Spinal cord (tissue), 10 donors: ENCODE results near the gene RPS3A. TPM values are rescaled to one million over a fixed set of nuclear protein-coding genes. Genes with fewer than 3 reads are reported as not detected.
A peak's percentile ranks its signal among the peaks of the same experiment; 100 is the strongest.

Experiments
- DNase-seq, 6 donors: peaks; one replicate each; pipeline versions ENCODE4 v3.0.0 to v3.0.0-alpha.2; 2013 to 2015; ENCODE audit warnings: low spot score in 6 of 6, low read depth in 4 of 6
- H3K27ac ChIP-seq: one replicate; pipeline ENCODE4 v1.5.1; 2013; ENCODE audit warnings: low read depth, low read length, control low read depth
- H3K27me3 ChIP-seq: one replicate; pipeline ENCODE4 v1.6.1; 2013; ENCODE audit warnings: low read length; ENCODE audit not compliant: control insufficient read depth, insufficient read depth
- H3K36me3 ChIP-seq: one replicate; pipeline ENCODE4 v1.6.1; 2013; ENCODE audit warnings: low read length; ENCODE audit not compliant: control insufficient read depth, insufficient read depth
- H3K4me1 ChIP-seq: one replicate; pipeline ENCODE4 v1.6.1; 2013; ENCODE audit warnings: low read length; ENCODE audit not compliant: control insufficient read depth, insufficient read depth
- H3K4me3 ChIP-seq: one replicate; pipeline ENCODE4 v1.5.1; 2013; ENCODE audit warnings: low read depth, low read length, control low read depth
- H3K9me3 ChIP-seq: one replicate; pipeline ENCODE4 v1.6.1; 2013; ENCODE audit warnings: low read length; ENCODE audit not compliant: control insufficient read depth, insufficient read depth
- WGBS: methylation state at CpG from one replicate; pipeline ENCODE4 v1.1.5; 2013; ENCODE audit warnings: missing lambda C conversion rate; ENCODE audit not compliant: insufficient coverage; 5-methylcytosine and 5-hydroxymethylcytosine counted together
- polyA plus RNA-seq, 2 donors: library from polyadenylated mRNA; unstranded; fragments of 120-200 nt; gene quantifications; one replicate each; pipeline ENCODE4 v1.2.1, GENCODE V29; 2013; ENCODE audit not compliant: insufficient read length in 2 of 2
- total RNA-seq, 2 donors: library from RNA; depleted of rRNA in 1 of 2; stranded (reverse); fragments of 120-200 nt in 1 of 2; fragments of >200 nt in 1 of 2; gene quantifications; one replicate each; pipeline versions ENCODE4 v1.2.3 to v1.2.4, GENCODE V29; 2013 to 2014
- donor health status: healthy.

Gene RPS3A
- total and polyA plus RNA-seq, 4 donors: 1,819 to 3,494 (median 2,051) TPM

GRCh38 chr4:151142758-151143157 is 43.3 kb downstream of the RPS3A start:
- Histone ChIP-seq H3K27ac (no peak overlapping the region), H3K4me3 (no peak overlapping the region), H3K27me3 (no peaks in the 10 kb centered on the region), H3K36me3 (peaks cover 16% of the 10 kb centered on the region), H3K9me3 (no peaks in the 10 kb centered on the region), H3K4me1 (no peaks in the 10 kb centered on the region)
- WGBS: no CpG with 5 or more reads among the region's 1 CpG
- DNase-seq: no peak

- Histone ChIP-seq H3K27me3 (no peaks in the 10 kb centered on the region), H3K4me3 (no peak overlapping the region), H3K27ac (no peak overlapping the region), H3K36me3 (peaks cover 19% of the 10 kb centered on the region), H3K4me1 (no peaks in the 10 kb centered on the region), H3K9me3 (no peaks in the 10 kb centered on the region)
- WGBS: 80% methylated on average over 1 of the region's 2 CpGs
- no peak for DNase-seq
Observed at GRCh38 chr4:151143162-151143561, 43.7 kb downstream of the RPS3A start.

GRCh38 chr4:151143811-151144210 is 44.4 kb downstream of the RPS3A start:
- Histone ChIP-seq H3K9me3 (no peaks in the 10 kb centered on the region), H3K27ac (no peak overlapping the region), H3K27me3 (no peaks in the 10 kb centered on the region), H3K4me3 (no peak overlapping the region), H3K4me1 (no peaks in the 10 kb centered on the region), H3K36me3 (peaks cover 16% of the 10 kb centered on the region)
- WGBS: no CpG with 5 or more reads among the region's 3 CpGs
- DNase-seq: peak in 1 of 6 donors; percentile 74

- Histone ChIP-seq H3K27ac (no peak overlapping the region), H3K36me3 (peaks cover 11% of the 10 kb centered on the region), H3K27me3 (no peaks in the 10 kb centered on the region), H3K4me3 (no peak overlapping the region), H3K4me1 (no peaks in the 10 kb centered on the region), H3K9me3 (no peaks in the 10 kb centered on the region)
- no peak for DNase-seq
- 92% methylated on average over 1 of the region's 5 CpGs for WGBS
Observed at GRCh38 chr4:151144329-151145072, 45.1 kb downstream of the RPS3A start.

GRCh38 chr4:151147000-151147399 is 47.6 kb downstream of the RPS3A start:
- 100% methylated on average over 1 of the region's 3 CpGs for WGBS
- DNase-seq: no peak
- Histone ChIP-seq H3K36me3 (peaks cover 9% of the 10 kb centered on the region), H3K27me3 (no peaks in the 10 kb centered on the region), H3K9me3 (no peaks in the 10 kb centered on the region), H3K4me3 (no peak overlapping the region), H3K27ac (no peak overlapping the region), H3K4me1 (no peaks in the 10 kb centered on the region)

- no peaks in the 10 kb centered on the region for H3K9me3 ChIP-seq
- WGBS: 80% methylated on average over 2 of the region's 4 CpGs
- peak in 2 of 6 donors; percentile 39 to 91 for DNase-seq
- H3K4me1 ChIP-seq: no peaks in the 10 kb centered on the region
- no peak overlapping the region for H3K4me3 ChIP-seq
- no peaks in the 10 kb centered on the region for H3K27me3 ChIP-seq
- H3K36me3 ChIP-seq: peaks cover 9% of the 10 kb centered on the region
- H3K27ac ChIP-seq: no peak overlapping the region
Observed at GRCh38 chr4:151148261-151148660, 48.8 kb downstream of the RPS3A start.

GRCh38 chr4:151150821-151151580 is 51.6 kb downstream of the RPS3A start:
- Histone ChIP-seq H3K4me1 (no peaks in the 10 kb centered on the region), H3K36me3 (peaks cover 6% of the 10 kb centered on the region), H3K27ac (no peak overlapping the region), H3K9me3 (no peaks in the 10 kb centered on the region), H3K27me3 (no peaks in the 10 kb centered on the region), H3K4me3 (no peak overlapping the region)
- no peak for DNase-seq
- 94% methylated on average over 9 of the region's 9 CpGs for WGBS

- Histone ChIP-seq H3K36me3 (peaks cover 6% of the 10 kb centered on the region), H3K4me3 (no peak overlapping the region), H3K4me1 (no peaks in the 10 kb centered on the region), H3K27me3 (no peaks in the 10 kb centered on the region), H3K27ac (no peak overlapping the region), H3K9me3 (no peaks in the 10 kb centered on the region)
- no CpG with 5 or more reads among the region's 1 CpG for WGBS
- no peak for DNase-seq
Observed at GRCh38 chr4:151152028-151152427, 52.6 kb downstream of the RPS3A start.

- WGBS: no CpG with 5 or more reads among the region's 2 CpGs
- no peak for DNase-seq
- Histone ChIP-seq H3K4me3 (no peak overlapping the region), H3K27ac (no peak overlapping the region), H3K27me3 (no peaks in the 10 kb centered on the region), H3K9me3 (no peaks in the 10 kb centered on the region), H3K4me1 (no peaks in the 10 kb centered on the region), H3K36me3 (no peaks in the 10 kb centered on the region)
Observed at GRCh38 chr4:151153585-151153984, 54.2 kb downstream of the RPS3A start.
